ENCODE measurements around the gene DNLZ. TPM values are rescaled to one million over a fixed set of nuclear protein-coding genes. Genes with fewer than 3 reads are reported as not detected.

DNLZ gene
- total and polyA plus RNA-seq, 10 of the 15 experiments (the other 5 are each of a cell fraction or from before 2014, with no cell fraction given) = 0.66 to 29.7 (median 14.7) TPM; not detected in 1

GRCh38 chr9:136367296-136368145 is 4.0 kb upstream of the DNLZ start (continued):
- no peak for TF ChIP-seq BCLAF1 (IDR thresholded peaks at IDR 0.05)
- no peak for TF ChIP-seq EP300 (IDR thresholded peaks at IDR 0.05; ENCODE audit: borderline replicate concordance in 1 of 2, control insufficient read depth in 1 of 2, low read depth in 2 of 2, low read length in 2 of 2)

GRCh38 chr9:136366826-136367225 is 3.3 kb upstream of the DNLZ start:
- Histone ChIP-seq H4K20me1 (ENCODE audit: control insufficient read depth, insufficient read depth) (no peaks in the 10 kb centered on the region), H3K27me3 (replicated peaks in 1 of 2; ENCODE audit: control insufficient read depth in 2 of 2, insufficient read depth in 2 of 2, low read length in 1 of 2) (no peaks in the 10 kb centered on the region), H3K9ac (ENCODE audit: control insufficient read depth, insufficient read depth, low read length) (no peak overlapping the region), H3K4me3 (no peak overlapping the region), H3K36me3 (ENCODE audit: control insufficient read depth in 2 of 2, insufficient read depth in 2 of 2, low read length in 1 of 2) (peaks cover 0 to 1% of the 10 kb centered on the region in 2 experiments; a peak in 2 of 4 replicates), H3K4me2 (ENCODE audit: control insufficient read depth, insufficient read depth) (no peak overlapping the region), H3K27ac (ENCODE audit: control insufficient read depth, insufficient read depth) (no peak overlapping the region), H3K4me1 (ENCODE audit: control insufficient read depth, insufficient read depth, low read length) (peaks cover 10% of the 10 kb centered on the region), H2AFZ (ENCODE audit: control insufficient read depth, low read depth, low read length) (no peak overlapping the region), H3K79me2 (ENCODE audit: control insufficient read depth, insufficient read depth, low read length) (no peaks in the 10 kb centered on the region), H3K9me3 (replicated peaks; ENCODE audit: control insufficient read depth, insufficient read depth, low read length) (no peaks in the 10 kb centered on the region; the same call in 2 of the 3 replicates)
- intact Hi-C loops (cut with micrococcal nuclease; ENCODE audit: unreplicated experiment) (no loop called here), in situ Hi-C loops (cut with MboI) (no loop called here)
- ATAC-seq (no peak), FAIRE-seq (no peak), DNase-seq (ENCODE audit: low read depth, low spot score) (no peak)
- RAD21 ChIA-PET (ENCODE audit: unreplicated experiment) = no interaction called here
- BruUV-seq (replicated peaks) = no TSS peak
- POLR2A ChIA-PET = no interaction called here
- CTCF ChIA-PET = interaction anchor here (1.5 kb wide), 1 partner anchor 53 kb away, joined by 3 read pairs; no protein-coding TSS in a partner anchor
- SMC1A ChIA-PET (ENCODE audit: uncharacterized antibody, unreplicated experiment) = interaction anchor here (0.5 kb wide), 1 partner anchor 24 kb away, joined by 3 read pairs; no protein-coding TSS in a partner anchor
- no peak for TF ChIP-seq POLR2AphosphoS2 (IDR thresholded peaks at IDR 0.05; ENCODE audit: low read depth, low read length)
- TF ChIP-seq CHD2 (IDR thresholded peaks at IDR 0.05; ENCODE audit: borderline replicate concordance, low read depth, low read length) = no peak
- no peak for TF ChIP-seq TAF1 (IDR thresholded peaks at IDR 0.05; ENCODE audit: borderline replicate concordance, low read depth, low read length)
- 46% methylated on average over 9 of the region's 9 CpGs for WGBS (ENCODE audit: insufficient coverage, insufficient replicate concordance, low lambda C conversion rate, missing lambda C conversion rate)

Measured in GM12878 (cell line).